ENCODE results near the gene TEX54.

DNA sequence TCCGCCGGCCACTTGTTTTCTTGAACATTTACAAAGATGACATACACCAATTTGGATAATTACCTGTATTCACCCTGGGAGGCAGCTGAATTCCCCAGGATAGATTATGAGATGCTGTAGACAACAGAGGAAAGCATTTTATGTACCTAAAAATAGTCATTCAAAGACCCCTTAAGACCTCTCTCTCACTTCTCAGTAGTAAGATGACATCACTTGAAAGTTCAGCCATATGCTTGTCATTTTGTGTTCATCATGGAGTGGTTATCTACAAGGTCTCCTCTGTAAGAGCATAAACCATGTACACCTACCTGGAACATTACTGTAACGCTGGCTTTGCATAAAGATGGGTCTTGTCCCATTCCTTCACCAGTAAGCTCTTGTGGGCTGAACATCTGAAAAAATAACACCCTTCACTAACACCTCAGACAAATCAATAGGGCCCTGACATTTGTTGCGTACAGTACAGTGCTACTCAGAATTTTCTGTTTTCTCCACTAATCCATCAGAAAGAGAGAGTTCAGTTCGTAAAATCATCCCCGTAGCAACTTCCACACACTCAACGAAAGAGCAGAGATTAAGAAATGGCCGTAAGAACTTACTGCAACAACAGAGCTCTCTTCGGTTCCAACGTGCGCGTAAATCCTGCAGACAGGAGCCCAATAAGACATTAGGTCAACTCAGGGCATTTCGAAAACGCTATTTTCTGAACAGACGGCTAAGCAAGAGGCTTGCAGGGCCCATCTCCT is 22.4 kb upstream of the TEX54 start:
- TF ChIP-seq, protein P1, sequence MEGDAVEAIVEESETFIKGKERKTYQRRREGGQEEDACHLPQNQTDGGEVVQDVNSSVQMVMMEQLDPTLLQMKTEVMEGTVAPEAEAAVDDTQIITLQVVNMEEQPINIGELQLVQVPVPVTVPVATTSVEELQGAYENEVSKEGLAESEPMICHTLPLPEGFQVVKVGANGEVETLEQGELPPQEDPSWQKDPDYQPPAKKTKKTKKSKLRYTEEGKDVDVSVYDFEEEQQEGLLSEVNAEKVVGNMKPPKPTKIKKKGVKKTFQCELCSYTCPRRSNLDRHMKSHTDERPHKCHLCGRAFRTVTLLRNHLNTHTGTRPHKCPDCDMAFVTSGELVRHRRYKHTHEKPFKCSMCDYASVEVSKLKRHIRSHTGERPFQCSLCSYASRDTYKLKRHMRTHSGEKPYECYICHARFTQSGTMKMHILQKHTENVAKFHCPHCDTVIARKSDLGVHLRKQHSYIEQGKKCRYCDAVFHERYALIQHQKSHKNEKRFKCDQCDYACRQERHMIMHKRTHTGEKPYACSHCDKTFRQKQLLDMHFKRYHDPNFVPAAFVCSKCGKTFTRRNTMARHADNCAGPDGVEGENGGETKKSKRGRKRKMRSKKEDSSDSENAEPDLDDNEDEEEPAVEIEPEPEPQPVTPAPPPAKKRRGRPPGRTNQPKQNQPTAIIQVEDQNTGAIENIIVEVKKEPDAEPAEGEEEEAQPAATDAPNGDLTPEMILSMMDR (IDR thresholded peaks at IDR 0.05) = no peak
- TF ChIP-seq EP300 (IDR thresholded peaks at IDR 0.05) (no peak), POLR2A (IDR thresholded peaks at IDR 0.05) (no peak)
